Fibroblast of skin of back (primary cell): ENCODE data around the gene IAH1.

Experiments used
- DNase-seq: peaks from one replicate; pipeline ENCODE4 v3.0.0-alpha.2; 2013

The IAH1 gene

DNA sequence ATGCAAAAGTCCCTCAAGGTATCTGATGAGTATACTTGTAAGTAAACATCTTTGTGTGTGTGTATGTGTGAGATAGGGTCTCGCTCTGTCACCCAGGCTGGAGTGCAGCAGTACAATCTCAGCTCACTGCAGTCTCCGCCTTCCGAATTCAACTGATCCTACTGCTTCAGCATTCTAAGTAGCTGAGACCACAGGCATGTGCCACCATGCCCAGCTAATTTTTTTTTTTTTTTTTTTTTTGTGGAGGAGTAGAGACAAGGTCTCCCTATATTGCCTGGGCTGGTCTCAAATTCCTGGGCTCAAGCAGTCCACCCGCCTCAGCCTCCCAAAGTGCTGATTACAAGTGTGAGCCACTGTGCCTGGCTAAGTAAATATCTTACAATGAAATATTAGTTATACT is 58.1 kb downstream of the IAH1 start:
- no peak for DNase-seq

DNA sequence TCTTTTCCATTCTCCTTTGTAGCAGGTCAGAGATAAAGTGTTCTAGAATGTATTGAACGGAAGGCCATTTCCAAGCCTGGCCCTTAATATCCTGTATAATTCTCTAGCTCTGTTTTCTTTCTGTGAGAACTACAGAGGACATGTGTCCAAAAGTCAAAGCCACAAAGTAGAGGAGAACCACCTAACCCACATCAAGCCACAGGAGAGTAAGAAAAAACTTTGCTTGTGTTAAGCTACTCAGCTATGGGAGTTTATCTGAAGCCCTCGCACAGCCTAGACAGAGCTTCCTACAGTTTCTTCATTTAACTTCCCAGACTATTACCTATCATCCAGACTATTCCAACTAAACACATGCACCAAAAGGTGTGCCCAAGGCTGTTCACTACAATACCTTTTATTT is 59.3 kb downstream of the IAH1 start:
- DNase-seq, result no peak

DNA sequence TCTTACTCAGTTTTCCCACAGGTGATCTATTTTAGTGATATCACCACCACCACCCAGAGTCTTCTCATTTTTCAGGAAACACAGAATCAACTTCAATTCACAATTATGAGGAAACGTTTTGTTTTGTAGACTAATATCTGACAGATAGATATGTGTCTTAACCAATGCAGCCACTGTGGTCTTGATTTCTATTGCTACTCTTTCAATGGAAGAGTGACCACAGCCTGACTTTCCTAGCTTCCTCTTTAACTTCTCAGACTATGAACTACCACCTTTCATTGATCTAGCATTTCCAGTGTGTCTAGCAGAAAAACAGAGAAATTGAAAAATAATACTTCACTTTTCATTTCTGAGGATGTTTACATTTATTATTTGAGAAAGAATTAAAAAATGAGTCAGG is 60.8 kb downstream of the IAH1 start:
- DNase-seq, result no peak

DNA sequence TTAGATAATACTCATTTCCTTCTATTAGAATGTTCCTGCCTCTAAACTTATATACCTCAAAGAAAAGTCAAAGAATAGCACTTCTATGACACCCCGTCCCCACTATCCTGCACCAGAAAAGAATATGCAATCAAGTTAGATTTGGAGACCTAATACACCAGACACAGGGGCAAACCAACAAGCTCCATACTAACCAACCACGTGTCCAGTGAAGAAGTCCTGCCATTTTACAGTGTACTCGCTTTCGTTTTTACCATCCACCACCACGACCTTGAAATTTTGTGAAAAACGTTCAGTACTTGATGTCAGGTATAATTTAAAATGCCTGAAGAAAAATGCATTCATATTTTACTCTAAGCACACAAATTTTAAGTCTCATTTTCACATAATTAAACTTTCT is 62.2 kb downstream of the IAH1 start:
- DNase-seq, result no peak

DNA sequence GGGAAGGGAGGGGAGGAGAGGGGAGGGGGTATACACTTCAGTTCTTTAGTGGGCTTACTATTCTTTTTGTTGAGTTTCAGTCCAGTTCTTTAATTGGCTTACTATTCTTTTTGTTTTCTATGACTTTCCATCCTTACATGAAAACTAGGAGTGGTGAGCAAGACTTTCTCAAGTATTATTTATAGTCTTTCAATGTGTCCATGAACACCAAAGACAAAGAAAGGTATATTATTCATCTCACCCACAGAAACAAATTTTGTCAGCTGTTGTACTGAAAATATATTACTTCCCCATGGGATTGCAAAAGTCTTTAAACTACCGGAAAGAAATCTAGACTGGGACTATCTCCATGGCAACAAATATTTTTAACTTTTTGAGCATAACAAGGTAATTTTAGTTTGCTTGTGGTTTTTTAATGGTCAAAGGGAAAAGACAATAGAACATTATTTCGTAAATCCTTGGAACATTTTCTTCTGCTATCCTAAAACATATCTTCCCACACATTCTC is 63.7 kb downstream of the IAH1 start:
- peak; percentile 55 for DNase-seq
